GM19438 (cell line): ENCODE measurements around the gene MAGI1.
"Not testable (repeated sequence)": the region's sequence is repeated elsewhere in the genome, so short reads cannot be mapped to it uniquely, and the experiment has no call there.

Experiments
- ATAC-seq: cut with Tn5 transposase; IDR thresholded peaks from one replicate; pipeline ENCODE4 v1.9.1; 2021; ENCODE audit warnings: low read depth; ENCODE audit not compliant: unreplicated experiment

MAGI1 gene

GRCh38 chr3:66038726-66039589, at the start of gene MAGI1:
Gene MAGI1, minus strand, starts transcription at chr3:66038918. Its CDS starts 610 bp downstream, at chr3:66038308.
- ATAC-seq: peak; percentile 79

DNA sequence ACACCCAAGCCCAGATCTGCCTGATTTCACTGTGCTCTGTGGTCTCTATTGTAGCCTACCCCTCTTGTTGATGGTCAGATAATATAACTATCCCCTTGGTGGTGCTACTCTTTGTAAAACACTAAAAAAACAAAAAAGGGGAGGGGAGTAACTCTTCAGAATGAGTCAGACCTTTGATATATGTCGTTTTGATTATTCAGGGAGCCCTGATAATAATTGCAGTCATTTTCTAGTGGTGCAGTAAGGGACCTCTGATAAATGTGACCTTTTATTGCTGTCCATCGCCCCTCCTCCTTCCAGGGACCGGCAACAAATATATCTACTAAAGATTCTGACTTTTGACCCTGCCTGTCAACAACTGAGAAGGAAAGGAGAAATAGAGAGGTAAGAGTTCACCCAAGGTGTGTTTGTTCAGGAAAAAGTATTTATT, 45.1 kb upstream of the MAGI1 start:
- no peak for ATAC-seq

DNA sequence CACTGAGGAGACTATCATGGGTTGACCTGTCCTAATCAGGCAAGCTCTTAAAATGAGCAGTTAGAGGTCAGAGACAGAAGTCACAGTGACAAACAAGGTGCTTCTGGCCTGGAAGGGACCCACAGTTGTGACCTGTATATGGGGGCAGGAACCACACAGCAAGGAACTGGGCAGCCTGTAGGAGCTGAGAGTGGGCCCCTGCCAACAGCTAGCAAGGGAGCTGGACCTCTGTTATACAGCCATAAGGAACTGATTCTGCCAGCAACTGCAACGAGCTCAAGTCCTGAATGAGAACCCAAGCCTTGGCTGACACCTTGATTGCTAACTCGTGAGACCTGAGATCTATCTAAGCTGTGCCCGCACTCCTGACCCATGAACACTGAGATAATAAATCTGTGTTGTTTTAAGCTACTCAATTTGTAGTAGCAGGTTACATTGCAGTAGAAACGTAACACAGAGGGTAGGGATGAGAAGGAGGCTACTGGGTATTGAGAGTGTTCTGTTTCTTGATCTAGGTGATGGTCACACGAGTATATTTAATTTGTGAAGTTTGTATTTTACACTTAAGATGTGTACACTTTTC, 44.5 kb upstream of the MAGI1 start:
- ATAC-seq: no peak

DNA sequence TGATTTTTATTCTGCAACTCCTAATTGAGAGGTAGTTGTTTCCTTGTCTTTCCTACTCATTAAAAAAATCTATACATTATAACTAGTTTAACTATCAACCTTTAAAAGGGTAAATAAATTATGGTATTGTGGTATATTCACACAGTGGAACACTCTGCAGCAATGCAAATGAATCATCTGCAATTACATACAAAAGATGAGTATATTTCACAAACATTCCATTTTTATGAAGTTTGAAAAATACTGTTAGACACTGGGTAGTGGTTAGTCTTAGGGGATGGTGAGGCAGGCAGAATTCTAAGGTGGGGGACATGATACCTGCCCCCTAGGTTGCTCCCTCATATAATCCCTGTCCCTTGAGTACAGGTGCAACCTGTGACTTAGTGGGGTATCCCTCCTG, 44.0 kb upstream of the MAGI1 start:
- no peak for ATAC-seq

DNA sequence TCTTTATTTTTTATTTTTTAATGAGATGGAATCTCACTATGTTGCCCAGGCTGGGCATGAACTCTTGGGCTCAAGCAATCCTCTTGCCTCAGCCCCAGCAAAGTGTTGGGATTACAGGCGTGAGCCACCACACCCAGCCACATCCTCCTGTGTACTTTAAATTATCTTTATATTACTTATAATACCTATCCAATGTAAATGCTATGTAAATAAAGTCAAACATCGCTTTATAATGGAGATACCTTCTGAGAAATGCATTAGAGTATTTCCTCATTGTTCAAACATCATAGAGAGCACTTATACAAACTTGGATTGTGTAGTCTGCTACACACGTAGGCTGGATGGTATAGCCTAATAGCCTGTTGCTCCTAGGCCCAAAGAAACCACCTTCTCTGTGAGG, 41.4 kb upstream of the MAGI1 start:
- ATAC-seq: no peak

DNA sequence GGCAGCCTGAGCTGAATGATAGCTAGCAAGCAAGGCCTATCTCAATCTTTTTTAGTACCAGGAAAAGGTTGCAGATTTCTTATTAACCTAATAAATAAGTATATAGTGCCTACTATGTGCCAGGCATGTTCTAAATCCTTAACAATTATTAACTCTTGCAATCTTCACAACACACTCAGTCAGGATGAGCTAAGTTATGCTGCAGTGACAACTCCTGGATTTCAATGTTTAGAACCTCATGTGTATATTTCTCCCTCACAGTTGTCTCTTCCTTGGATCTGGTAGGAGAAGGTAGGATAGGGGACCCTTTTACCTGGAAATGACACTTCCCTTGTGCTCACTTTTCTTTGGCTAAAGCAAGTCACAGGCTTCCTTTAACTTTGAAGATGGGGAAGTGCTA, 39.3 kb upstream of the MAGI1 start:
- no peak for ATAC-seq

GRCh38 chr3:66076861-66077470, 38.2 kb upstream of the MAGI1 start:
- no peak for ATAC-seq

DNA sequence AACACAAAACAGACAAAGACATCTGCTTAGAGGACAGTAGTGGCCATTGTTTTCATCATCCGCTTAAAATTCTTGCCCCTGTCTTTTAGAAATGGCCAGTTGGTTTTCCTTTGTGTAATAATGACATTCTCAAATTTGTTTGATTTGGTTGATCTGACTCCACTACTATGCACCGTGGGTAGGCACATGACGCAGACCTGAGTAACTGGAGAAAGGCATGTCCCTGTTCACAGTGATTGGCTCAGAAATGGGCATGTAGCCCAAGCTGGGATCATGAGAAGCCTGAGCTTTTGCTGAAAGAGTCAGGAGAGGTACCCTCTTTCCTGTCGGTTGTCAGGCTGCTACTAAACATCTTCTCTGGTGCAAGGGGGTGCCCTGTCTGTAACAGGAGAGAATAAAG, 36.6 kb upstream of the MAGI1 start:
- no peak for ATAC-seq

DNA sequence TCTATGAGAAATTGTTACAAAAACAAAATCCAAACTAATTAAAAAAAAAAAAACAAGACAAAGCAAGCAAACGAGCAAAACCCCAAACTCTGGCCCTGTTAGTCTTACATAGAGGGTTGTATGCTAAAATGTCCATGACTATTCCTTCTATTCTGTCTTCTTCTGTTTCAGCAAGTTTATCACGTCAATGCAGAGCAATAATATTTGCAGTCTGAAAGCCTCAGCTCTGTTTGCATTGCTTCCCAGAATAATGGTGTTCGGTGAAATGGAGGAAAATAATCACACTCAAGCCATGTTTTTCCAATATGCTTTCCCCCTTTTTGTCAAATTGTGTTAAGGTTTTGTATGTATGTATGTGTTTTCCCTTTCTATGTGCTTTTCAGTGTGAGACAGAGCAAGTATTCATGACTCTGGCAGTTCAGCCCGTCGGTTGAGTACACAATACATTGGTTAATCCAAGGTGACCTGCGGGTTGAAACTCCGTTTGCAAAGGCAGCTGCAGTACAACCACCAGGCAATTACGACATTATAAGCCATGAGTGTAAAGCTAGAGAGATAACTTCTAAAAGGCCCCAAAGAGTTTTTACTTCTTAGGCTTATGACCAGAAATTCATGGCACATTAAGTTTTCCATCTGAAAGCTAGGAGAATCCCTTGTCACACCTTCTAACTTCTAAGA, 34.9 kb upstream of the MAGI1 start:
- ATAC-seq: no peak

- ATAC-seq: no peak
Observed at GRCh38 chr3:66068255-66068654, 29.5 kb upstream of the MAGI1 start.

DNA sequence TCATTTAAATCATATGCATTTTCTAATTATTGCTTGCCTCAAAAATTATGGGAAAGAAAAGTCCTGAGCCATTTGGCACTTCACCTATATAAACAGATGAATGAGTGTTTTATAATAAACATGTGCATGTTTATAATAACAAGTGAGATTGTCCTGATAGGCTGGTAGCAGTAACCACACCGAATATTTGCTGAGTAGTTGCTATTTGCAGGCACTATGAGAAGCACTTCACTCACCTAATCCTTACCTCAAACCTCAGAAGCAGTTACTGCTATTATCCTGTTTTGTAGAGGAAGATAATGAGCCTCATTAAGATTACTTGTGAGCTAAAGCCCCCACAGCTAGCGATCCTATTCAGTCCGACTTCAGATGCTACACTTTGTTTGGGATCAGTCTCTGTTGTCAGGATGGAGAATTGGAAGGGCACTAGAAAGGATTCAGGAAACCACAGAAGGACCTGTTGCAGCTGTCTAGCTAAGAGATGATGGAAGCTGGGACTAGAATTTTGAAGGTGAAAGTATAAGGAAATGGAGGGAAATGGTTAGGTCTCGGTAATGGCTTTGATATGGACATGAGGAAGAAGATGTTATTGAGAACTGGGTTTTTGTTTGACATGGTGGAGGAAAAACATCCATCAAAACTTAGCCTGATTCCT, 28.4 kb upstream of the MAGI1 start:
- ATAC-seq: no peak

GRCh38 chr3:66055289-66055688, 16.6 kb upstream of the MAGI1 start:
- no peak for ATAC-seq

- no peak for ATAC-seq
Observed at GRCh38 chr3:66053550-66054094, 14.9 kb upstream of the MAGI1 start.

- ATAC-seq: no peak
Observed at GRCh38 chr3:66052721-66053549, 14.2 kb upstream of the MAGI1 start.

DNA sequence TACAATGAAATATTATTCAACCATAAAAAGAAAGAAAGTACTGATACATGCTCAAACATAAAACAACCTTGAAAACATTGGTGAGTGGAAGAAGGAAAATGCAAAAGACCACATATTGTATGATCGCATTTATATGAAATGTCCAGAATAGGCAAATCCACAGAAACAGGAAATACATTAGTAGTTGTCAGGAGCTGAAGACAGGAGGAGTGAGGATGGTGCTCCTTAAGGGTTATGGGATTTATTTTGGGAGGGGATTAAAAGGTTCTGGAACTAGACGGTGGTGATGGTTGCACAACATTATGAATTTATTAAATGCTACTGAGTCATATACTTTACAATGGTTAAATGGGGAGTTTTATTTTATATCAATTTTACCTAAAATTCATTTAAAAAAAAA, 12.1 kb upstream of the MAGI1 start:
- no peak for ATAC-seq

DNA sequence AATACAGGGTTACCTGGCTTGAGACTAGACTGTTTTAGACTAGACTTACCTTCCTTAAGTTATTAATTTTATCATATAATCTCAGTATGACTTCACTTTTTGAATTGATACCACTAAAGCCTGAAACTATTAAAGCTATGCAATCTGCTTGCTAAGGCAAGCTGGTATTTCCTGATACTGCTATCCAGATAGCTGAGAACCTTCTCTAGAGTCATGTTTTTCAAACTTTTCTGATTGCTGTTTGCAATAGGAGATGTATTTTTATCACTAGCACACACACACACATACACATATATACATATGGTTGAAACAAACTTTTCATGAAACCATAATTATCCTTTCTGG, 9.3 kb upstream of the MAGI1 start:
- no peak for ATAC-seq

- no peak for ATAC-seq
Observed at GRCh38 chr3:66047311-66048050, 8.8 kb upstream of the MAGI1 start.

- not testable (repeated sequence) for ATAC-seq
Observed at GRCh38 chr3:66046321-66046720, 7.6 kb upstream of the MAGI1 start.

DNA sequence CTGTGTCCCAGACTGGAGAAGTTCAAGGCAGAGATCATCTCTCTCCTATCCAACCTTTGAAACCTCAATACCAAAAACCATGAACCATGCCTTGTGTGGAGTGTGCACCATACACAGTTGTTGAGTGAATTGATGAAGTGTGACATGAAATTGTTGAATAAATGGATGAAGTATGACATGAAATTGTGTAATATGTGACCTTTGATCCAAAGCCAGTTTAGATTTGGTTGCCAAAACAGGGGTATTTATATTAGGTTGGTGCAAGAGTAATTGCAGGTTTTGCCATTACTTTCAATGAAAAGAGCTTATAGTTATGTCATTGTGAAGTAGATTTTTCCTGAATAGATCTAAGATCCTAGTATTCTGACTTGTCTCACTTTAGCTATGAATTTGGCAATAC, 3.1 kb upstream of the MAGI1 start:
- ATAC-seq: no peak
